GM21381 (cell line): ENCODE measurements around the gene TIGD3.
"Not testable (repeated sequence)": the region's sequence is repeated elsewhere in the genome, so short reads cannot be mapped to it uniquely, and the experiment has no call there.

ENCODE experiments used
- ATAC-seq: cut with Tn5 transposase; IDR thresholded peaks from one replicate; pipeline ENCODE4 v1.9.1; 2021; ENCODE audit warnings: mild to moderate bottlenecking, moderate library complexity; ENCODE audit not compliant: unreplicated experiment

The TIGD3 gene

GRCh38 chr11:65323813-65324212 lies 30.7 kb upstream of the TIGD3 start:
- no peak for ATAC-seq

DNA sequence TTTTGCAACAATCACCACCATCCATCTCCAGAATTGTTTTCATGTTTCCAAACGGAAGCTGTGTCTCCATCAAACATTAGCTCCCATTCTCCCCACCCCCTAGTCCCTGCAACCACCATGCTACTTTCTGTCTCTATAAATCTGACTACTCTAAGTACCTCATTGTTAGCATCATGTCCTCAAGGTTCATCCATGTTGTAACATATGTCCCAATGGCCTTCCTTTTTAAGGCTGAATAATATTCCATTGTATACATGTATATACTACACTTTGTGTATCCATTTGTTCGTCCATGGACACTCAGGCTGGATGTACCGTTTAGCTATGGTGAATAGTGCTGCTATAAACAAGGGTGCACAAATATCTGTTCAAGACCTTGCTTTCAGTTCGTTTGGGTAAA lies 29.1 kb upstream of the TIGD3 start:
- ATAC-seq, result no peak

GRCh38 chr11:65327021-65327420 lies 27.5 kb upstream of the TIGD3 start:
- ATAC-seq, result no peak

- no peak for ATAC-seq
Observed at GRCh38 chr11:65329478-65329877, 25.1 kb upstream of the TIGD3 start.

GRCh38 chr11:65329944-65330403 lies 24.6 kb upstream of the TIGD3 start:
- ATAC-seq, result no peak

DNA sequence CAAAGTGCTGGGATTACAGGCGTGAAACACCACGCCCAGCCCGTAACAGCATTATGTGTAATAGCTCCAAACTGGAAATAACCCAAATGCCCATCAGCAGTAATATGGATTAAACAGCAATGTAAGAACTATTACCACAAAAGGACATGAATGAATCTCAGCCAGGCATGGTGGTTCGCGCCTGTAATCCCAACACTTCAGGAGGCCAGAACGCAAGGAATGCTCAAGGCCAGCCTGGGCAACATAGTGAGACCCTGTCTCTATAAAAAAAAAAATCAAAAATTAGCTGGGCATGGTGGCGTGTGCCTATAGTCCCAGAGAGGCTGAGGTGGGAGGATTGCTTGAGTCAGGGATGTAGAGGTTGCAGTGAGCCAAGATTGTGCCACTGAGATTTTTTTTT lies 24.0 kb upstream of the TIGD3 start:
- ATAC-seq, result no peak

GRCh38 chr11:65332591-65332990 lies 22.0 kb upstream of the TIGD3 start:
- not testable (repeated sequence) for ATAC-seq

DNA sequence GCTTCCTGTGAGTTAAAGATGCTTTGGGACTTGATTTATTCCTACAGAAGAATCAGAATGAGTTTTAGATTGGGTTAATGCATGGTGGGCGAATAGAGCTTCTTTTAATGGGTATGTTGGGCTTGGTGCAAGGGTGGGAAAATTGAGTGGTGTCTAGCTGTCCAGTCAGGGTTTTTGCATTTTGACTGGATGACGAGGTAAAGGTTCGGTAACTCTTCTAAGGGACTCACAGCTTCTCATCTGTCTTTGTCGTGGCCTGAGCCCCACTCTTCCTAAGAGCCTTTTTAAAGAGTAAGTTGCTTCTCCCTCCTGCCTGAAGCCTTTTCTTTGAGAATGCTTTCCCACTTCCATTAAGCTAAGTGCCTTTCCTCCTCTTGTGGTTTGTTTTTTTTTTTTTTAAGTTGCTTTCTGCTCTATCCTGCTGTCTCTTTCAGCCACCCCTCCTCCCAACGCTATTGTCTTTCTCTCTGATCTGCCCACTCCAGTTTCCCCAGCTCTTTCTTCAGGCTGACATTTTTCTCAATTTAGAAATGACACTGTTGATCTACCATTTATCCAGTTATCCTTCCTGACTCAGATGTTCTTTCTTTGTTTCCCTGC lies 19.8 kb upstream of the TIGD3 start:
- no peak for ATAC-seq

DNA sequence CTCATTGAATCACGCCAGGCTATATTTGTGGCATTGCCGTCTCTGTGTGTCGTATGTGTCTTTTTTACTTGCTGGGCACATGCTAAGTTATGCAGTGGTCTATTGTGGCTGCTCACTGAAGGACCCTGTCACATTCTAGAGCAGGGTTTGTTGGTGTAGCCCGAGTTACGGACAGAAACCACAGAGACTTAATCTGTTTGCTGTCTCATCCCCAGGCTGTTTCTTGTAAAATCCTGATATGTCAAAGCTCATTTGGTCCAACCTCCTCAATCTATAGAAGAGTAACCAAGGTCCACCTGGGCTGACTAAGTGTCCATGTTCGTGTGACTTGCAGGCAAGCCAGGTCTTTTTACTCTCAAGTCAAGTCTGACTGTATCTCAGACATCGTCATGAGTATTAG lies 15.9 kb upstream of the TIGD3 start:
- ATAC-seq, result no peak

DNA sequence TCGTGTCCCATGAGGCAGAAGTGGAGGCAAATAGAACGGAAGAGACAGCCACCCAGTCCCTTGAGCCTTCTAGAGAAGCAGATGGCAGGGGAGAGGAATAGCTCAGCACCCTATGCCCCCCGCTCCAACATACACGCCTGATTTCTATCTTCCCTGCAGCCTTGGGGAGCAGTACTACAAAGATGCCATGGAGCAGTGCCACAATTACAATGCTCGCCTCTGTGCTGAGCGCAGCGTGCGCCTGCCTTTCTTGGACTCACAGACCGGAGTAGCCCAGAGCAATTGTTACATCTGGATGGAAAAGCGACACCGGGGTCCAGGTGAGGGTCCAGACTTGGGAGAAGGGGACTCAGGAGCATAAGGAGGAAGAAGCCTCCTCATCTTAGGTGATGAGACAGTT lies 14.3 kb upstream of the TIGD3 start:
- no peak for ATAC-seq

DNA sequence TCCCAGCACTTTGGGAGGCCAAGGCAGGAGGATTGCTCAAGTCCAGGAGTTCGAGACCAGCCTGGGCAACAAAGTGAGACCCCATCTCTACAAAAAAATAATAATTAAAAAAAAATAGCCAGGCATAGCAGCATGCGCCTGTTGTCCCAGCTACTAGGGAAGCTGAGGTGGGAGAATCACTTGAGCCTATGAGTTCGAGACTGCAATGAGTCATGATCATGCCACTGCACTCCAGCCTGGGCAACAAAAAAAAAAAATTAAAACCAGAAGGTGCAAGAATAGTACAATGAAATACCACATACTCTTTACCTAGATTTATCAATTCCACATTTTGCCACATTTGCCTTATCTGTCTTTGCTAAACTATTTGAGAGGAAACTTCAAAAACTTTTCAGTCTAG lies 12.7 kb upstream of the TIGD3 start:
- no peak for ATAC-seq

DNA sequence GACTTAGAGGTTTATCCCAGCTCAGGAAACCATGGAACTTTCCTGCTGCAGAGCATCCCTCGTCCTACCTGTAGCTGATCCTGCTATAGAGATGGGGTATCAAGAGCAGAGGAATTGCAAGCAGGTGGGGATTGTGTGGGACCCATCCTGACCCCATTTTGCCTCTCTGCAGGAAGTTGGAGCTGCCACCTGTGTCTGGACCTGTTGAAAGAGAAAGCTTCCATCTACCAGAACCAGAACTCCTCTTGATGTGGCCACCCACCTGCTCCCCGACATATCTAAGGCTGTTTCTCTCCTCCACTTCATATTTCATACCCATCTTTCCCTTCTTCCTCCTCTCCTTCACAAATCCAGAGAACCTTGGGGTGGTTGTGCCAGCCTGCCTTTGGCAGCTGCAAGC lies 3.0 kb upstream of the TIGD3 start:
- no peak for ATAC-seq

DNA sequence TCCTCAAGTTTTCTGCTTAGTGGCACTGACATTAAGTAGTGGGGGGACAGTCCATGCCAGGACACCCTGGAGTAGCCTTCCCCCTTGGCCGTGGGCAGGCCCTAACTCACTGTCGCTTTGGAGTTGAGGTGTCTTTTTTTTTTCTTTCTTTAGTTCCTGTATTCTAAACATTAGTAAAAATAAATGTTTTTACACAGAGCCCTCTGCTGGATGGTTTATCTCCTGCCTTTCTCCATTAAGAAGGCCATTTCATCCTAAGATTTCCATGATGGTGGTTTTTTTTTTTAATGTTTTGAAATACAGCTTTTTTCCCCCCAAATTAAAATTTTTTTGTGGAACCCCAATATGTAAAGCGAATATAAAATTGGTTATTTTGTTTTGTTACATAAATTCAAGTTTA lies 1.8 kb upstream of the TIGD3 start:
- ATAC-seq, result no peak

DNA sequence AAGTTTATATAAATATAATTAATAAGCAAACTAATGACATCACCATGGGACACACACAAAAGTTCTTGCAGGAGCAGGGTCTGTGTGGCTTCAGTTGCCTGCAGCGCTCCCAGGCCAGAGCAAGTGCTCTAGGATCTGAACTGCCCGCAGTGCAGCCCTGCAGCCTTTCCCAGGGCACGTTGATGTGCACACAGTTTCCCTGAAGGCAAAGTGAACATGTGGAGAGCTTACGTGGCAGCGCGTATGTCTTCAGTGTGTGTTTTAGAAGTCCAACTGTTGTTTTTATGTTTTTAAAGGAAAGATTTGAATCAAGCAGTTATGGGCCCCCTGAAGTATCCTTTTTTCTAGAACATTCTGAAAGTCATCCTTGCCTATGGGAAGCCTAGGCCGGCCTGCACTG lies 1.2 kb upstream of the TIGD3 start:
- no peak for ATAC-seq

DNA sequence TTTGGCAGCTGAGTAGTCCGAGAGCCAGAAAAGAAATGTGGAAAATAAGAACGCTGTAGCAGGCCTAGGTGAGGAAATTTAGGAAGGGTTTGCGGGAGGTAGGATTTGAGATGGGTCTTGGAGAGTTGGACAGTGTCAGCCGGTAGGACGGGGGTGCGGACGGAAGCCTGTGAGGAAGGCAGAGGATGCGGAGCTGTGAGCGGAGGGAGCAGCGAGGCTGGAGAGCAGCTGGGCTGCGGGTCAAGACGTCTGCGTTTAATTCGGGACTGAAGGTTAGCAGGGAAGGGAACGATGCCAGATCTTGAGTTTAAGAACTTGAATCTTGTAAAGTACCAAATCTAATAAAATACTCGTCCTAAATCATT lies 669 bp upstream of the TIGD3 start:
- ATAC-seq, result no peak

DNA sequence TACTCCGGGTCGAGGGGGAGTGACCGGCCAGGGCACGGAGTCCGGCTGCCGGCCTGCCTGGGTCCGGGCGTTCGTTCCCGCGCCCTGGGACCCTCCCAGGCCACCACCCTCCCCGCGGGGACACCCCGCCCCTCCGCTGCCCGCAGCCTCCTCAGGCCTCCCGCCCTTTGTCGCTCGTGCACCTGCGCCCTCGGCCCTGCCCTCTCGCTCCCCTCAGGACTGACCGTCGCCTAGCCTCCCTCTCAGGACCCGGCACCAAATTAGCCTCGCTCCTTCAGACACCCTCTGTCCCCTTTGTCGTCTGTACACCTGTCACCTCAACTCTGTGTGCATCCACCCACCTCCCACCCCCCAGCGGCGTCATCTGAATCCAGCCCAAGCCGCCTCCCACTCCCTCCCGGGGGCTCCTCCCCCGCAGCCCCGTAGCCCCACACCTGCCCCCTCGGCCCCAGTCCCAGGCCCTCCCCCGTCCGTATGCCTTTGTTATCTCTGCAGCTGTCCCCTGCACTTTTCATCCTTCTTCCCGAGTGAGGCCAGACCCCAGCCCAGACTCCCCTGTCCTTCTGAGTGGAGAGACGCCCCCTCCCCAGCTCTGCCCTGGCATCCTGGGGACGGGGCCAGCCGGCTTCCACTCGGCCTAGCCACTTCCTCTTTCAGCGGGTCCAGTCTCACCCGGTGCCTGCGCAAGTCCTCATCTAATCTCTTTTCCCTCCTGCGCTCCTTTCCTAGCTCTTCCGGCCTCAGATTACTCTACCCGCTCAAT lies 643 bp downstream of the TIGD3 start:
- peak; percentile 32 for ATAC-seq

GRCh38 chr11:65355776-65356393 lies 1.3 kb downstream of the TIGD3 start:
- no peak for ATAC-seq

DNA sequence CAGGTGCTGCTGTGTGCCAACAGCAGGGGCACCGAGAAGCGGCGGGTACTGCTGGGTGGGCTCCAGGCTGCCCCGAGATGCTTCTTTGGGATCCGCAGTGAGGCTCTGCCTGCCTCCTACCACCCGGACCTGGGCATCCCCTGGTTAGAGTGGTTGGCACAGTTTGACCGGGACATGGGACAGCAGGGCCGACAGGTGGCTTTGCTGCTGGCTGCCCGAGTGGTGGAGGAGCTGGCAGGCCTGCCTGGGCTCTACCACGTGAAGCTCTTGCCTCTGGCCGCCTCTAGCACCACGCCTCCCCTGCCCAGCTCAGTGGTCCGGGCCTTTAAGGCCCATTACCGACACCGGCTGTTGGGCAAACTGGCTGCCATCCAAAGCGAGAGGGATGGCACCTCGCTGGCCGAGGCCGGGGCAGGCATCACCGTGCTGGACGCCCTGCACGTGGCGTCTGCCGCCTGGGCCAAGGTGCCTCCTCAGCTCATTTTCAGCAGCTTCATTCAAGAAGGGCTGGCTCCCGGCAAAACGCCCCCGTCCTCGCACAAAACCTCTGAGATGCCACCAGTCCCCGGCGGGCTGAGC lies 1.9 kb downstream of the TIGD3 start:
- no peak for ATAC-seq

GRCh38 chr11:65357856-65358356 lies 3.4 kb downstream of the TIGD3 start:
- ATAC-seq, result no peak

GRCh38 chr11:65362320-65362931 lies 7.9 kb downstream of the TIGD3 start:
- peak; percentile 78 for ATAC-seq

DNA sequence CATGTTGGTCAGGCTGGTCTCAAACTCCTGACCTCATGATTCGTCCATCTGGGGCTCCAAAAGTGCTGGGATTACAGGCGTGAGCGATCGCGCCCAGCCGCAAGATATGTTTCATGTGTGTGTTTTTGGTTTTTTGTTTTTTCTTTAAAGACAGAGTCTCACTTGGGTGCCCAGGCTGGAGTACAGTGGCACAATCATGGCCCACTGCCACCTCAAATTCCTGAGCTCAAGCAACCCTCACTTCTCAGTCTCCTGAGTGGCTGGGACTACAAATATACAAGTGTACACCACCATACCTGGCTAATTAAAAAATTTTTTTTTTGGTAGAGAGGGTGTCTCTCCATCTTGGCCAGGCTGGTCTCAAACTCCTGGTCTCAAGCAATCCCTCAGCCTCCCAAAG lies 8.4 kb downstream of the TIGD3 start:
- ATAC-seq, result no peak
